Cardiac fibroblast (primary cell): ENCODE results near the gene PLAGL2.

Experiments
- DNase-seq, 2 donors: peaks; one replicate each; pipeline versions ENCODE4 v3.0.0 to v3.0.0-alpha.2; 2010; ENCODE audit warnings: low read depth in 2 of 2
- H3K4me3 ChIP-seq, 2 donors: replicated peaks in 1 of 2; 1 replicate in 1 of 2; 2 replicates in 1 of 2; pipeline ENCODE4 v1.5.1; 2011; ENCODE audit warnings: low read depth in 2 of 2, low read length in 2 of 2, mild to moderate bottlenecking in 2 of 2, moderate library complexity in 1 of 2
- TF ChIP-seq, protein P1 (sequence below): IDR thresholded peaks from one replicate; pipeline ENCODE4 v1.5.1; 2011; ENCODE audit warnings: low read depth, mild to moderate bottlenecking, low read length, inconsistent platforms

Gene PLAGL2

DNA sequence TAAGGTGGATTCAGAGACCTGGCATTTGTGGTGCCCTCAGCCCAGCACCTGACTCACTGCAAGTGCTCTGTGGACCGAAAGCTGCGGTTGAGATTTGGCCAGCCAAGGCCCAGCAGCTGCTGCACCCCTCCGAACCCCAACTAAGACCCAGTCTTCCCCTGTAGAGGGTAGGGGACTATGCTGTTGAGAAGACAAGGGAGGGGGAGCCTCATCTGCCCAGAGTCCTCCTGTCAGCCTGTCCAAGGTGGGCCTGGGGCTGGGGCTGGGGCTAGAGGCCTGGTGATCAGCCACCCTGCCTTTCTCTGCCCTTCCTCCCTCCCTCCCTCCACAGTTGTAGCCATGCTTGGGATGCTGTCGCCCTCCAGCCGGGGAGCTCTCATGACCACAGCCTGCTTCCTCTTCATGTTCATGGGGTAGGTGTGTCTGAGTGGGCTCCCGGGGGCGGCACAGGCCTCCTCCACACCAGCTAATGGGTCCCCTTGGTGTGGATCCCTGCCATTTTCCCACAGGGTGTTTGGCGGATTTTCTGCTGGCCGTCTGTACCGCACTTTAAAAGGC, 57.2 kb downstream of the PLAGL2 start:
- no peak overlapping the region for H3K4me3 ChIP-seq
- TF ChIP-seq, protein P1, sequence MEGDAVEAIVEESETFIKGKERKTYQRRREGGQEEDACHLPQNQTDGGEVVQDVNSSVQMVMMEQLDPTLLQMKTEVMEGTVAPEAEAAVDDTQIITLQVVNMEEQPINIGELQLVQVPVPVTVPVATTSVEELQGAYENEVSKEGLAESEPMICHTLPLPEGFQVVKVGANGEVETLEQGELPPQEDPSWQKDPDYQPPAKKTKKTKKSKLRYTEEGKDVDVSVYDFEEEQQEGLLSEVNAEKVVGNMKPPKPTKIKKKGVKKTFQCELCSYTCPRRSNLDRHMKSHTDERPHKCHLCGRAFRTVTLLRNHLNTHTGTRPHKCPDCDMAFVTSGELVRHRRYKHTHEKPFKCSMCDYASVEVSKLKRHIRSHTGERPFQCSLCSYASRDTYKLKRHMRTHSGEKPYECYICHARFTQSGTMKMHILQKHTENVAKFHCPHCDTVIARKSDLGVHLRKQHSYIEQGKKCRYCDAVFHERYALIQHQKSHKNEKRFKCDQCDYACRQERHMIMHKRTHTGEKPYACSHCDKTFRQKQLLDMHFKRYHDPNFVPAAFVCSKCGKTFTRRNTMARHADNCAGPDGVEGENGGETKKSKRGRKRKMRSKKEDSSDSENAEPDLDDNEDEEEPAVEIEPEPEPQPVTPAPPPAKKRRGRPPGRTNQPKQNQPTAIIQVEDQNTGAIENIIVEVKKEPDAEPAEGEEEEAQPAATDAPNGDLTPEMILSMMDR: no peak
- DNase-seq: no peak

DNA sequence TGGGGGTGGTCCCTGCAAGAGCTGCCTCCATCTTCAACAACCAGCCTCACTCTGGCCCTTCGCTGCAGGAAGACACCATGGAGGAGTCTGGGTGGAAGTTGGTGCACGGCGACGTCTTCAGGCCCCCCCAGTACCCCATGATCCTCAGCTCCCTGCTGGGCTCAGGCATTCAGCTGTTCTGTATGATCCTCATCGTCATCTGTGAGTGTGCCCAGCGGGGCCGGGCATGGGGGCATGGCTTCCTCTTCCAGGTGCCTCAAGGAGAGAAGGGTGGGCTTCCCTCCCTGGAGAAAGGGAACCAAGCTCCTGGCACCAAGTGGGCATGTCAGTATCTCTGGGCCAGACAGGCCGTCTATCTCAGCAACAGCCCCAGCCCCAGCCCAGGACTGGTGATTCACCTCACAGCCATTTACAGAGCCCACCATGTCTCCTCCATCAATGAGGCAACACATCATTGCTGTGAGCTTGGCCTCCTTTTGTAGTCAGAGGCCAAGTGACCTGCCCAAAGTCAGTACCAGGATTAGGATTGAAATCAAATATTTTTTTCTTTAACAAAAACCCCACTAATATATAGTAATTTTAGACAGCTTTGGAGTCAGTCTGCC, 57.9 kb downstream of the PLAGL2 start:
- no peak for DNase-seq
- TF ChIP-seq, protein P1: no peak
- H3K4me3 ChIP-seq: no peak overlapping the region

DNA sequence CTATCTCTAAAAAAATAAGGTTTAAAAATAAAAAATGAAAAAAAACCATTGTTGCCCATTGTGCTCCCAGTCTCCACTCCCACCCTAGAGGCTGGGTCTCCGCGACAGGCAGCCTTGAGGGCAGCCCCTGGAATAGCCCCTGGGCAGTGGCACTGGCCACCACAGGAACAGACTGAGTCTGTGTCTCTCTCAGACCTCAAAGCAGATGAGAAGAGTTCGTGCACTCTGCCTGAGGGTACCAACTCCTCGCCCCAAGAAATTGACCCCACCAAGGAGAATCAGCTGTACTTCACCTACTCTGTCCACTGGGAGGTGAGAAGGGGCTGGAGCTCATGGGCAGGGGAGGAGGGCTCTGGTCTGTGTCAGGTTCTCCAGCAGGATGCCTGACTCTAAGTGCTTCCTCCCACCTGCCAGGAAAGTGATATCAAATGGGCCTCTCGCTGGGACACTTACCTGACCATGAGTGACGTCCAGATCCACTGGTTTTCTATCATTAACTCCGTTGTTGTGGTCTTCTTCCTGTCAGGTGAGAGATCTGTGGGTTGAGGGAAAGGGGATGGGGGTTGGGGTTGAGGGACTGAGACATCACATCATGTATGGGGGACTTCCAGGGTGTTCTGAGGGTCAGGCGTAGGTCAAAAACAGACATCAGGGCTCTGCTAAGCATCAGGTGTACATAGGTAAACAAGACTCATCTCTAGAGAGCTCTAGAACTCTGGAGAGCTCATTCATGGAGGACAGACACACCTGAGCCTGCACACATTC, 62.5 kb downstream of the PLAGL2 start:
- no peak for DNase-seq
- TF ChIP-seq, protein P1: no peak
- H3K4me3 ChIP-seq: no peak overlapping the region

DNA sequence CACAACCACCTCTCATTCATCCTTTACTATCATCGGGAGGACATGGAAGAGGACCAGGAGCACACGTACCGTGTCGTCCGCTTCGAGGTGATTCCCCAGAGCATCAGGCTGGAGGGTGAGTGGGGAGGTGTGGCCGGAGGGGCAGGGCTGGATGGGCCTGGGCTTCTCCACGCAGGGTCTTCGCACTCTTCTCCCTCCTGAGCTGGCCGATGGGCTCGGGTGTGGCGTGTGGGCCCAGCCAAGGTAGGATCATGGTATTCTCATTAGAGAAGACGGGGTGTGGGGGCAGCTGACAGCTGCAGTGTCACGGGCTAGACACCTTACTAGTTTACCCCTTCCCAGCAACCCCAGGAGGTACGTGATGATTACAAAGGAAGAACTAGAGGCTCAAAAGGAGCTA, 64.6 kb downstream of the PLAGL2 start:
- DNase-seq: no peak
- no peak overlapping the region for H3K4me3 ChIP-seq
- TF ChIP-seq, protein P1: no peak
